ENCODE measurements around the gene INPP5D. TPM values are rescaled to one million over a fixed set of nuclear protein-coding genes. Genes with fewer than 3 reads are reported as not detected.

The INPP5D gene
- total RNA-seq, 4 donors from 2014 or later, result 26.6 to 40.6 (median 27.0) TPM

DNA sequence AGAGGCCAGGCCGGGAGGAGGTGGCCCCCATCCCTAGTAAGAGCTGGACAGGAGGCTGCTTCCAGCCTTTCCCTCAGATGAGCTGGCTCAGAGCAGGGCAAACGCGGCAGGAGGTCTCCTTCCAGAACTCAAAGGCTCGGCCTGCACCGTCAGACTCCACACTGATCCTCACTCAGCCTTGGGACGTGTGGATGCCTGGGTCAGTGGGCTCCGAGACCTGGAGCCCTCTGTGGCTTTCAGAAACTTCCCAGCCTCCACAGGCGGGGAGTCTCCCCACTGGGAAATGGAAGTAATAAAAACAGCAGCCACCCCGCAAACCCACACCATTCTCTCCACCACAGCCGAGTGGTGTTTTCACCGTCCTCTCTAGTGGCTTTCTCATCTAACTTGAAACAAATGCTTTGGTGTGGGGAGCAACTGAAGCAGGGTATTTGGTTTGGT is 54.3 kb downstream of the INPP5D start:
- TF ChIP-seq, protein P1, sequence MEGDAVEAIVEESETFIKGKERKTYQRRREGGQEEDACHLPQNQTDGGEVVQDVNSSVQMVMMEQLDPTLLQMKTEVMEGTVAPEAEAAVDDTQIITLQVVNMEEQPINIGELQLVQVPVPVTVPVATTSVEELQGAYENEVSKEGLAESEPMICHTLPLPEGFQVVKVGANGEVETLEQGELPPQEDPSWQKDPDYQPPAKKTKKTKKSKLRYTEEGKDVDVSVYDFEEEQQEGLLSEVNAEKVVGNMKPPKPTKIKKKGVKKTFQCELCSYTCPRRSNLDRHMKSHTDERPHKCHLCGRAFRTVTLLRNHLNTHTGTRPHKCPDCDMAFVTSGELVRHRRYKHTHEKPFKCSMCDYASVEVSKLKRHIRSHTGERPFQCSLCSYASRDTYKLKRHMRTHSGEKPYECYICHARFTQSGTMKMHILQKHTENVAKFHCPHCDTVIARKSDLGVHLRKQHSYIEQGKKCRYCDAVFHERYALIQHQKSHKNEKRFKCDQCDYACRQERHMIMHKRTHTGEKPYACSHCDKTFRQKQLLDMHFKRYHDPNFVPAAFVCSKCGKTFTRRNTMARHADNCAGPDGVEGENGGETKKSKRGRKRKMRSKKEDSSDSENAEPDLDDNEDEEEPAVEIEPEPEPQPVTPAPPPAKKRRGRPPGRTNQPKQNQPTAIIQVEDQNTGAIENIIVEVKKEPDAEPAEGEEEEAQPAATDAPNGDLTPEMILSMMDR (IDR thresholded peaks at IDR 0.05; ENCODE audit: low read depth), result no peak

DNA sequence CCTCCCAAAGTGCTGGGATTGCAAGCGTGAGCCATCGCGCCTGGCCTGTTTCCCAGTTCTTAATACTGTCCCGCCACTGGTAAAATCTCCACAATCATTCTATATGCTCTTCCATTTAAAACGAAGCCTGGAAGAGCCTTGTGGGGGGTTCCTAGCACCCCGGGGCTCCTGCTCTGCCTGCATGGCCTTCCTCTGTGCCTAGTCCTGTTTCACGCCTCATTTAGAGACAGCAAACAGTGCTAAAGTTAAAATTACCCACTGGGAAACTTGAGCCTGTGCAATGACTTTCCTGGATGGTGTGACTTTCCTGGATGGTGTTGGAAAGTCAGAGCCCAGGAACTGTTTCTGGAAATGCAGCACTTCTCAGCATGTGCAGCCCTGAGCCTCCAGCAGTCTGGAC is 55.0 kb downstream of the INPP5D start:
- TF ChIP-seq, protein P1 (IDR thresholded peaks at IDR 0.05; ENCODE audit: low read depth), result no peak

DNA sequence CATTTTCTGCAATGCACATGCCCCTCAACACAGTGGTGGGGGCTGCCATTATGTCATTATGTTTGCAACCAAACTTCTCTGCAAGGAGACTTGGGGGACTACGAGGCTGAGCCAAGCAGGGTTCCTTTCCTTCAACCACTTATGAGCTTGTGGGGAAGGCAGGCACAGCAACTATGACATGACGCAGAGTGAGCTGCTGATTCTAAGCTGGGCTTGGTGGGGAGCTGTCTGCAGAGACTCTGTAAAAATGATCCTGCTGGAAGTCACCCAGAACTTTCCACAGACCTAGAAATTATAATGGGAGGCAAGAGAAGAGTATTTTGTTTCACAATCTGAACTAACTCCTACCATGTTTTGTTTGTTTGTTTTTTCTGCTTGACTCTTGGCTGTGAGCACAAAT is 55.6 kb downstream of the INPP5D start:
- TF ChIP-seq, protein P1 (IDR thresholded peaks at IDR 0.05; ENCODE audit: low read depth), result no peak

DNA sequence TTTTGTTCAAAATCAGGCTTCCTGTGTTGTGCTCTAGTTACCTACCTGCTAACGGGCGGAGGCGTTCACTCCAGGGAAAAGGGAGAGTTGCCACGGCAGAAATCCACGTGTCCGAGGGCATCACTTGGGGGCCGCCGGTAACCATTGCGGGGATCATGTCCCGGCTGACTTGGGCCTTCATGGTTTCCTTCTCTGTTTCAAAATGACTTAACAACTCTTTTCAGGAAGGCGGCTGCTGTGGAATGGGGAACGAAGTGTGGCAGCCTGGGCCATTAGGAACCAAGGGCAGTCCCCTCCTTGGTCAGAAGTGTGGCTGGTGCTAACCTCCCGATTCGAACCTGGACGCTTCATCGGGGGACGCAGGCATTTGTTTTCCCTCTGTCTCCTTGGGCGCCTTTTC is 56.8 kb downstream of the INPP5D start:
- TF ChIP-seq, protein P1 (IDR thresholded peaks at IDR 0.05; ENCODE audit: low read depth), result no peak

DNA sequence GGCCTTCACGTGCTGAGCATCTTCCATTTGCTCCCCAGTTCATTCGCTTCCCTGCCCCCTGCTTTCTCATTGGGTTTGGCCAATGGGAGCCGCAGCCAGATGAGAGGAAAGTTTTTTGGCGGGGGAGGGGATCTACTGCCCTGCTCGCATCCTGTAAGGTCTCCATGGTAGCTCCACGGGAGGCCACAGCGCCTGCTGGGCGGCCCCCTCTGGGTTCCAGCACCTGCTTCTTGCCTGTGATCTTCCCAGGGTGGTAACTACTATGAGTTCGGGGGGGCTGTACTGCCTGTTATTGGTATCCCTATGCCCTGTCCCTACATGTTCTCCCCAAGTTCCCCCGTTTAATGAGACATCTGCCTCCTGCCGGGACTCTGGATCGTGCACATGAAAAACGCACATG is 57.2 kb downstream of the INPP5D start:
- TF ChIP-seq, protein P1 (IDR thresholded peaks at IDR 0.05; ENCODE audit: low read depth), result no peak

DNA sequence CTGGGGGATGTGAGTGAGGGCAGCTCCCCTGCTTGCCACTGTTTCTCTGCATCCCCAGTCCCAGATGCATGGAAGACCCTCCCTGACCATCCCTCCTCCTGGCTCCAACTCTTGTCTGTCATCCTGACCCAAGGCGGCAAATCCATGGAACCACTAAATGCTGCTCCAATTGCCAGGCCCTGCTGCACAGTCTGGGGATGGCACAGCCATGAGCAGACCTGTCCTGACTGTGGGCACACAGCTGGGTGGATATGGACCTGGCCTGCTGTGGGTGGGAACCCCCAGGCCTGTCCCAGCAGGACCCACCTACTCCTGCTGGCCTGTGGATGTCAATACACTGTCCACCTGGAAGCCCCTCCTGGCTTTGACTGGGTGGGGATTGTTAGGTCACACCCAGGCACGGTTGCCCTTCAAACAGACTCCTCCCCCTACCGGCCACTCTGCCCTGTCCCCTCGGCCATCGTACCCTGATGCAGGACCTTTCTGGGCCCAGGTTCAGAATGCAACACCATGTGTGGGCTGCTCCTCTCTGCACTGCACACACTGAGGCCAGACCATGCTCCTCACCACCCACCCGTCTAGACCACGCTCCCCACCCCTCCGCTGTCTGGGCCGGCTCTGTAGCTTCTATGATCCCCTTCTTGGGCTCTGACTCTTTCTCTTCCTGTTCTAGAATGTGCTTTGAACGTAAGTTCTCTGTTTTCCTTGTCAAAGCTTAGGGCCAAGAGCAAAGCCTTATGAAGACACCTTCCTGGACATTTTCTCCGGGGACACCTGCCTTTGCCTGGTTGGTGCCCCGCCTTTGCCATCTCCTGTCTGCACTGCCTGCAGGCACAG is 57.9 kb downstream of the INPP5D start:
- TF ChIP-seq, protein P1 (IDR thresholded peaks at IDR 0.05; ENCODE audit: low read depth), result no peak

DNA sequence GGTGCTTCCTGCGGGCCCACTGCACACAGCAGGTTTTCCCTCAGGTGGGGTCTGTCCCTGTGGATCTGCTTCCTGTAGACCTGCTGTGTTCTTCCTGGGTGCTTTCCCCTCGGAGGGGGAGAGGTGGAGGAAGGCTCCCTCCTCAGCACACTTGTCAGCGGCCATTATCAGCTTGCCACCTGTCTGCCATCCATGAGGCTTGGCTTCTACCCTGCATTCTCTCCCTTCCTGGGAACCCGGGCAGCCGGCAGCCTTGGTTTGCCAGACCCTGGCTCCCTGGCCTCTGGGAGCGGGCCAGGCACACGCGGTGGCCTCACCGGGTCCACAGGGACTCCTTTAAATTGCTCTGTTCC is 58.5 kb downstream of the INPP5D start:
- TF ChIP-seq, protein P1 (IDR thresholded peaks at IDR 0.05; ENCODE audit: low read depth), result no peak
